Measurements from ENCODE around the gene TMEM150B. TPM values are rescaled to one million over a fixed set of nuclear protein-coding genes. Genes with fewer than 3 reads are reported as not detected.

TMEM150B gene
- total RNA-seq, 1 experiment from 2014 or later, result not detected

- Histone ChIP-seq H2AFZ (ENCODE audit: low read depth, low read length, poor library complexity, severe bottlenecking) (no peak overlapping the region), H3K4me1 (ENCODE audit: control insufficient read depth in 1 of 2, insufficient read depth in 2 of 2, low read length in 2 of 2) (peaks cover 2 to 42% of the 10 kb centered on the region in 2 experiments; a peak in 3 of 4 replicates), H3K36me3 (ENCODE audit: control insufficient read depth in 1 of 2, insufficient read depth in 2 of 2, low read length in 2 of 2) (no peaks in the 10 kb centered on the region), H3K9me2 (ENCODE audit: insufficient read depth) (no peaks in the 10 kb centered on the region), H3K27ac (ENCODE audit: low read depth, low read length) (no peak overlapping the region), H4K20me1 (ENCODE audit: insufficient read depth) (no peaks in the 10 kb centered on the region), H3K9me3 (ENCODE audit: control insufficient read depth in 1 of 2, insufficient read depth in 1 of 2, low read depth in 1 of 2, low read length in 2 of 2) (no peaks in the 10 kb centered on the region), H3K4me2 (ENCODE audit: low read length) (peak overlapping the region; percentile 30), H3K79me2 (ENCODE audit: insufficient read depth, low read length) (no peaks in the 10 kb centered on the region), H3K27me3 (ENCODE audit: insufficient read depth, low read length) (no peaks in the 10 kb centered on the region), H3K4me3 (replicated peaks in 1 of 2; ENCODE audit: low read depth in 1 of 2, low read length in 2 of 2) (no peak overlapping the region), H3K9ac (ENCODE audit: low read length) (no peak overlapping the region)
- CTCF ChIA-PET, result no interaction called here
- peak; percentile 19 for DNase-seq (ENCODE audit: low read depth, low spot score)
- RAD21 ChIA-PET (ENCODE audit: low non-redundant PET in 1 of 2, low total read pairs in 2 of 2, uncharacterized antibody in 2 of 2, unreplicated experiment in 2 of 2), result no interaction called here
- POLR2A ChIA-PET, result interaction anchor here (1.6 kb wide), 1 partner anchor 12 kb away, joined by 6 read pairs; the partner anchor contains the start of gene KMT5C
- no TSS peak for BruUV-seq (replicated peaks)
- TF ChIP-seq SP1 (IDR thresholded peaks at IDR 0.05; ENCODE audit: low read depth) (no peak), POLR2A (IDR thresholded peaks at IDR 0.05; ENCODE audit: borderline replicate concordance, extremely low read depth, insufficient read depth, insufficient read length) (no peak), CBX3 (IDR thresholded peaks at IDR 0.05; ENCODE audit: low read depth) (no peak), TCF7L2 (IDR thresholded peaks at IDR 0.05; ENCODE audit: borderline replicate concordance, extremely low read depth, insufficient read depth, insufficient read length) (no peak), RAD21 (IDR thresholded peaks at IDR 0.05; ENCODE audit: low read depth) (no peak), CEBPB (IDR thresholded peaks at IDR 0.05; ENCODE audit: low read depth) (no peak)
- TF ChIP-seq, protein P1, sequence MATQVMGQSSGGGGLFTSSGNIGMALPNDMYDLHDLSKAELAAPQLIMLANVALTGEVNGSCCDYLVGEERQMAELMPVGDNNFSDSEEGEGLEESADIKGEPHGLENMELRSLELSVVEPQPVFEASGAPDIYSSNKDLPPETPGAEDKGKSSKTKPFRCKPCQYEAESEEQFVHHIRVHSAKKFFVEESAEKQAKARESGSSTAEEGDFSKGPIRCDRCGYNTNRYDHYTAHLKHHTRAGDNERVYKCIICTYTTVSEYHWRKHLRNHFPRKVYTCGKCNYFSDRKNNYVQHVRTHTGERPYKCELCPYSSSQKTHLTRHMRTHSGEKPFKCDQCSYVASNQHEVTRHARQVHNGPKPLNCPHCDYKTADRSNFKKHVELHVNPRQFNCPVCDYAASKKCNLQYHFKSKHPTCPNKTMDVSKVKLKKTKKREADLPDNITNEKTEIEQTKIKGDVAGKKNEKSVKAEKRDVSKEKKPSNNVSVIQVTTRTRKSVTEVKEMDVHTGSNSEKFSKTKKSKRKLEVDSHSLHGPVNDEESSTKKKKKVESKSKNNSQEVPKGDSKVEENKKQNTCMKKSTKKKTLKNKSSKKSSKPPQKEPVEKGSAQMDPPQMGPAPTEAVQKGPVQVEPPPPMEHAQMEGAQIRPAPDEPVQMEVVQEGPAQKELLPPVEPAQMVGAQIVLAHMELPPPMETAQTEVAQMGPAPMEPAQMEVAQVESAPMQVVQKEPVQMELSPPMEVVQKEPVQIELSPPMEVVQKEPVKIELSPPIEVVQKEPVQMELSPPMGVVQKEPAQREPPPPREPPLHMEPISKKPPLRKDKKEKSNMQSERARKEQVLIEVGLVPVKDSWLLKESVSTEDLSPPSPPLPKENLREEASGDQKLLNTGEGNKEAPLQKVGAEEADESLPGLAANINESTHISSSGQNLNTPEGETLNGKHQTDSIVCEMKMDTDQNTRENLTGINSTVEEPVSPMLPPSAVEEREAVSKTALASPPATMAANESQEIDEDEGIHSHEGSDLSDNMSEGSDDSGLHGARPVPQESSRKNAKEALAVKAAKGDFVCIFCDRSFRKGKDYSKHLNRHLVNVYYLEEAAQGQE (IDR thresholded peaks at IDR 0.05; ENCODE audit: low read depth), result no peak
- TF ChIP-seq, protein P2, sequence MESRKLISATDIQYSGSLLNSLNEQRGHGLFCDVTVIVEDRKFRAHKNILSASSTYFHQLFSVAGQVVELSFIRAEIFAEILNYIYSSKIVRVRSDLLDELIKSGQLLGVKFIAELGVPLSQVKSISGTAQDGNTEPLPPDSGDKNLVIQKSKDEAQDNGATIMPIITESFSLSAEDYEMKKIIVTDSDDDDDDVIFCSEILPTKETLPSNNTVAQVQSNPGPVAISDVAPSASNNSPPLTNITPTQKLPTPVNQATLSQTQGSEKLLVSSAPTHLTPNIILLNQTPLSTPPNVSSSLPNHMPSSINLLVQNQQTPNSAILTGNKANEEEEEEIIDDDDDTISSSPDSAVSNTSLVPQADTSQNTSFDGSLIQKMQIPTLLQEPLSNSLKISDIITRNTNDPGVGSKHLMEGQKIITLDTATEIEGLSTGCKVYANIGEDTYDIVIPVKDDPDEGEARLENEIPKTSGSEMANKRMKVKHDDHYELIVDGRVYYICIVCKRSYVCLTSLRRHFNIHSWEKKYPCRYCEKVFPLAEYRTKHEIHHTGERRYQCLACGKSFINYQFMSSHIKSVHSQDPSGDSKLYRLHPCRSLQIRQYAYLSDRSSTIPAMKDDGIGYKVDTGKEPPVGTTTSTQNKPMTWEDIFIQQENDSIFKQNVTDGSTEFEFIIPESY (IDR thresholded peaks at IDR 0.05; ENCODE audit: extremely low read depth, insufficient replicate concordance, low read length), result no peak
- TF ChIP-seq, protein P3, sequence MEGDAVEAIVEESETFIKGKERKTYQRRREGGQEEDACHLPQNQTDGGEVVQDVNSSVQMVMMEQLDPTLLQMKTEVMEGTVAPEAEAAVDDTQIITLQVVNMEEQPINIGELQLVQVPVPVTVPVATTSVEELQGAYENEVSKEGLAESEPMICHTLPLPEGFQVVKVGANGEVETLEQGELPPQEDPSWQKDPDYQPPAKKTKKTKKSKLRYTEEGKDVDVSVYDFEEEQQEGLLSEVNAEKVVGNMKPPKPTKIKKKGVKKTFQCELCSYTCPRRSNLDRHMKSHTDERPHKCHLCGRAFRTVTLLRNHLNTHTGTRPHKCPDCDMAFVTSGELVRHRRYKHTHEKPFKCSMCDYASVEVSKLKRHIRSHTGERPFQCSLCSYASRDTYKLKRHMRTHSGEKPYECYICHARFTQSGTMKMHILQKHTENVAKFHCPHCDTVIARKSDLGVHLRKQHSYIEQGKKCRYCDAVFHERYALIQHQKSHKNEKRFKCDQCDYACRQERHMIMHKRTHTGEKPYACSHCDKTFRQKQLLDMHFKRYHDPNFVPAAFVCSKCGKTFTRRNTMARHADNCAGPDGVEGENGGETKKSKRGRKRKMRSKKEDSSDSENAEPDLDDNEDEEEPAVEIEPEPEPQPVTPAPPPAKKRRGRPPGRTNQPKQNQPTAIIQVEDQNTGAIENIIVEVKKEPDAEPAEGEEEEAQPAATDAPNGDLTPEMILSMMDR (IDR thresholded peaks at IDR 0.05 in 2 of 3, conservative IDR thresholded peaks at IDR 0.05 in 1 of 3; ENCODE audit: borderline replicate concordance in 1 of 3, insufficient read depth in 1 of 3, low read depth in 2 of 3, low read length in 2 of 3), result no peak
- intact Hi-C loops (cut with micrococcal nuclease), result no loop called here
- ATAC-seq, result no peak
These were observed 26.9 kb upstream of the TMEM150B start for GRCh38 chr19:55352040-55352439.

All from HCT116 (cell line).